K562 (cell line): ENCODE results near the gene SH3RF1. TPM values are rescaled to one million over a fixed set of nuclear protein-coding genes. Genes with fewer than 3 reads are reported as not detected.

Experiments used
- ATAC-seq: fragments of 200-7000 bp; cut with Tn5 transposase; 3 replicates; pipeline ENCODE4 v1.9.1; 2020; ENCODE audit warnings: moderate library complexity
- BruUV-seq: library from RNA; stranded (reverse); fragments of 400-500 nt; replicated peaks from 2 replicates; lab custom pipeline; 2021; lab: Mats Ljungman, UMichigan
- CTCF ChIA-PET: fragments of 300-600 bp; formaldehyde crosslinking; extraction: SDS; loops from one replicate; lab custom pipeline; 2021; ENCODE audit warnings: low intra/inter-chr PET ratio; lab: Yijun Ruan, JAX
- POLR2A ChIA-PET: fragments of 300-600, 350-650 bp; sonication (Branson Sonifier 250); formaldehyde crosslinking; extraction: SDS; loops from one replicate; lab custom pipeline; 2021; ENCODE audit warnings: antibody characterized with exemption, inconsistent platforms; lab: Yijun Ruan, JAX
- DNase-seq, 4 experiments: peaks; one replicate each; pipeline versions ENCODE4 v3.0.0 to v3.0.0-alpha.2; 2011 to 2018; ENCODE audit warnings: low spot score in 3 of 4, mixed read lengths in 3 of 4; ENCODE audit errors: extremely low read depth in 1 of 4
- FAIRE-seq: peaks from 2 replicates; lab custom pipeline; 2011; peaks lifted over from hg19 to GRCh38; lab: Jason Lieb, UNC
- H2AFZ ChIP-seq: 2 replicates; pipeline ENCODE4 v1.6.0; 2011; ENCODE audit warnings: low read depth, low read length, control low read depth, inconsistent platforms
- H3K27ac ChIP-seq: fragments of 200-600 bp; 3 replicates; pipeline ENCODE4 v1.8.0; 2011; ENCODE audit warnings: low read depth, mild to moderate bottlenecking, control low read depth, inconsistent platforms, low read length, moderate library complexity, mixed read lengths; ENCODE audit errors: extremely low read depth
- H3K27me3 ChIP-seq, 2 experiments: fragments of 300-600 bp in 1 of 2; 2 replicates in 1 of 2; 3 replicates in 1 of 2; pipeline versions ENCODE4 v1.6.0 to v1.8.0; 2011; ENCODE audit warnings: inconsistent platforms in 2 of 2, low read length in 2 of 2, mild to moderate bottlenecking in 1 of 2, mixed read lengths in 1 of 2, moderate library complexity in 1 of 2; ENCODE audit not compliant: control insufficient read depth in 2 of 2, insufficient read depth in 2 of 2
- H3K36me3 ChIP-seq: fragments of 300-600 bp; 3 replicates; pipeline ENCODE4 v1.8.0; 2011; ENCODE audit warnings: mild to moderate bottlenecking, low read length, inconsistent platforms; ENCODE audit not compliant: control insufficient read depth, insufficient read depth
- H3K4me1 ChIP-seq, 2 experiments: fragments of 200-600 bp in 1 of 2; replicated peaks in 1 of 2; 2 replicates in 1 of 2; 3 replicates in 1 of 2; pipeline versions ENCODE4 v1.5.1 to v1.8.0; 2011; ENCODE audit warnings: inconsistent platforms in 2 of 2, low read length in 2 of 2, mild to moderate bottlenecking in 1 of 2, mixed read lengths in 1 of 2, moderate library complexity in 1 of 2; ENCODE audit not compliant: control insufficient read depth in 2 of 2, insufficient read depth in 2 of 2
- H3K4me2 ChIP-seq: 2 replicates; pipeline ENCODE4 v1.6.1; 2011; ENCODE audit warnings: low read length, control low read depth, inconsistent platforms, mixed read lengths; ENCODE audit not compliant: insufficient read depth
- H3K4me3 ChIP-seq: fragments of 200-600 bp; sonication (generic), shearing (Covaris generic); 2 replicates; pipeline ENCODE4 v1.5.1; 2016; ENCODE audit warnings: control low read depth, inconsistent platforms
- H3K79me2 ChIP-seq: fragments of 200-600 bp; 3 replicates; pipeline ENCODE4 v1.8.0; 2011; ENCODE audit warnings: low read length, inconsistent platforms; ENCODE audit not compliant: control insufficient read depth, insufficient read depth
- H3K9ac ChIP-seq, 2 experiments: 2 replicates each; pipeline versions ENCODE4 v1.6.0 to v1.6.1; 2011; ENCODE audit warnings: low read depth in 2 of 2, low read length in 2 of 2, control low read depth in 1 of 2, inconsistent platforms in 1 of 2, mild to moderate bottlenecking in 1 of 2, mixed read lengths in 1 of 2; ENCODE audit not compliant: insufficient read depth in 1 of 2
- H3K9me1 ChIP-seq: one replicate; pipeline ENCODE4 v1.6.0; 2011; ENCODE audit warnings: inconsistent platforms, mild to moderate bottlenecking, low read length, moderate library complexity; ENCODE audit not compliant: control insufficient read depth, insufficient read depth
- H3K9me3 ChIP-seq: replicated peaks from 2 replicates; pipeline ENCODE4 v1.5.1; 2011; ENCODE audit warnings: low read depth, low read length, inconsistent platforms; ENCODE audit not compliant: control insufficient read depth, insufficient read depth
- H4K20me1 ChIP-seq: replicated peaks from 2 replicates; pipeline ENCODE4 v1.6.1; 2011; ENCODE audit warnings: low read length, inconsistent platforms, mixed read lengths; ENCODE audit not compliant: control insufficient read depth, insufficient read depth
- BRD4 ChIP-seq: fragments of 200-600 bp; sonication (generic); IDR thresholded peaks from 2 replicates; pipeline ENCODE4 v1.6.1; 2017; ENCODE audit warnings: inconsistent platforms
- CCNT2 ChIP-seq: IDR thresholded peaks from 2 replicates; pipeline ENCODE4 v1.6.1; 2011; ENCODE audit warnings: borderline replicate concordance, low read depth, mild to moderate bottlenecking, moderate library complexity, mixed read lengths, low read length; ENCODE audit not compliant: insufficient read length; ENCODE audit errors: extremely low read depth
- DDX20 ChIP-seq: fragments of 450-650 bp; IDR thresholded peaks from 2 replicates; pipeline ENCODE4 v1.6.1; 2016; ENCODE audit warnings: missing genetic modification characterization, low read depth, mild to moderate bottlenecking, missing compliant biosample characterization, moderate library complexity
- DLX4 ChIP-seq: fragments of 250-450 bp; sonication (Bioruptor Pico); IDR thresholded peaks from 2 replicates; pipeline ENCODE4 v1.6.1; 2021; ENCODE audit warnings: mild to moderate bottlenecking
- E2F3 ChIP-seq: fragments of 250-450 bp; sonication (Bioruptor Pico); IDR thresholded peaks from 2 replicates; pipeline ENCODE4 v1.4.0; 2020; ENCODE audit warnings: mild to moderate bottlenecking
- GMEB1 ChIP-seq: fragments of 250-450 bp; sonication (Bioruptor Pico); IDR thresholded peaks from 2 replicates; pipeline ENCODE4 v1.4.0; 2020; ENCODE audit warnings: mild to moderate bottlenecking
- HINFP ChIP-seq: fragments of 450-650 bp; conservative IDR thresholded peaks from 2 replicates; pipeline ENCODE4 v1.6.1; 2016; ENCODE audit warnings: missing genetic modification characterization, low read depth, mild to moderate bottlenecking, control low read depth, missing compliant biosample characterization
- NCOA2 ChIP-seq, 2 experiments: fragments of 450-650 bp; IDR thresholded peaks; 2 replicates each; pipeline ENCODE4 v1.6.1; 2018; ENCODE audit warnings: mild to moderate bottlenecking in 2 of 2, moderate library complexity in 1 of 2; ENCODE audit not compliant: partially characterized antibody in 2 of 2
- NFE2 ChIP-seq: IDR thresholded peaks from 2 replicates; pipeline ENCODE4 v1.6.1; 2014; ENCODE audit warnings: antibody characterized with exemption, low read depth
- PHB2 ChIP-seq: fragments of 450-650 bp; IDR thresholded peaks from 2 replicates; pipeline ENCODE4 v1.6.1; 2017; ENCODE audit warnings: low read depth
- SREBF2 ChIP-seq: sonication (generic); formaldehyde crosslinking; IDR thresholded peaks from 2 replicates; pipeline ENCODE4 v1.4.0; 2020; ENCODE audit warnings: mild to moderate bottlenecking, missing genetic modification reagents
- ZNF12 ChIP-seq: sonication (generic); formaldehyde crosslinking; IDR thresholded peaks from 2 replicates; pipeline ENCODE4 v1.4.0; 2020; ENCODE audit warnings: mild to moderate bottlenecking, missing genetic modification reagents
- ZNF398 ChIP-seq: fragments of 250-450 bp; sonication (Bioruptor Pico); IDR thresholded peaks from 2 replicates; pipeline ENCODE4 v1.8.0; 2021; ENCODE audit warnings: moderate library complexity, mild to moderate bottlenecking, inconsistent platforms
- WGBS: fragments of 100-300 bp; shearing (Covaris generic); methylation state at CpG from one replicate; pipeline ENCODE4 v1.1.6; 2016; ENCODE audit warnings: low coverage, mixed read lengths; ENCODE audit not compliant: insufficient coverage; ENCODE audit errors: missing lambda C conversion rate; 5-methylcytosine and 5-hydroxymethylcytosine counted together
- in situ Hi-C: fragments of 300-500 bp; cut with MboI; formaldehyde crosslinking; loops from 4 replicates; pipeline ENCODE4 v1.15.0; 2018; ENCODE audit warnings: inconsistent platforms, mixed read lengths
- intact Hi-C: fragments of 100-400 bp; cut with micrococcal nuclease; formaldehyde crosslinking; loops from 2 replicates; pipeline ENCODE4 v1.14.2; 2022
- polyA plus RNA-seq, 8 experiments: library from polyadenylated mRNA; depleted of rRNA in 4 of 8; stranded (reverse) in 5 of 8; unstranded in 3 of 8; fragments of >200 nt; fragmentation: Nextera tagmentation in 2 of 8; fragmentation: Illumina TruSeq in 1 of 8; extraction: Ambion mirVana in 2 of 8; extraction: Trizol in 1 of 8; gene quantifications; 2 replicates each; pipeline versions ENCODE4 v1.2.1 to v1.2.3, GENCODE V29; 2011 to 2014; ENCODE audit warnings: inconsistent platforms in 1 of 8, missing spikeins in 1 of 8
- total RNA-seq, 7 experiments: library from RNA; depleted of rRNA in 6 of 7; stranded (reverse); fragments of >200 nt in 6 of 7; fragmentation: Illumina TruSeq in 2 of 7; extraction: Trizol in 2 of 7; gene quantifications; 2 replicates each; pipeline versions ENCODE4 v1.2.1 to v1.2.3, GENCODE V29; 2011 to 2021; ENCODE audit warnings: low replicate concordance in 1 of 7

The SH3RF1 gene
- total and polyA plus RNA-seq, 9 of the 15 experiments (the other 6 are each of a cell fraction or from before 2014, with no cell fraction given), result 0.04 to 0.16 (median 0.11) TPM; not detected in 6

- TF ChIP-seq ZNF398 (CRISPR knock-in tag) (no peak), CCNT2 (no peak)
These were observed 22.1 kb downstream of the SH3RF1 start (continued) for GRCh38 chr4:169248645-169249044.

GRCh38 chr4:169246957-169247396 lies 23.8 kb downstream of the SH3RF1 start:
- DNase-seq (no peak), FAIRE-seq (no peak), ATAC-seq (no peak)
- H3K4me1 ChIP-seq, result no peaks in the 10 kb centered on the region
- H3K27me3 ChIP-seq, result no peaks in the 10 kb centered on the region
- ChIA-PET POLR2A (interaction anchor here (0.6 to 0.7 kb wide), 2 partner anchors 334 to 1590 kb away, joined by 3 read pairs; no protein-coding TSS in a partner anchor), CTCF (no interaction called here)
- no peak overlapping the region for H3K4me2 ChIP-seq
- no peaks in the 10 kb centered on the region for H3K79me2 ChIP-seq
- H2AFZ ChIP-seq, result no peak overlapping the region
- no peaks in the 10 kb centered on the region for H4K20me1 ChIP-seq
- no peaks in the 10 kb centered on the region for H3K36me3 ChIP-seq
- intact Hi-C loops (no loop called here), in situ Hi-C loops (no loop called here)
- H3K4me3 ChIP-seq, result no peak overlapping the region
- TF ChIP-seq ZNF12 (CRISPR knock-in tag) (no peak), NCOA2 (IDR thresholded peaks at IDR 0.05; ENCODE audit: partially characterized antibody in 2 of 2) (no peak), PHB2 (no peak), DDX20 (tag) (no peak), NFE2 (no peak), SREBF2 (CRISPR knock-in tag) (no peak), BRD4 (no peak), HINFP (tag) (no peak), GMEB1 (CRISPR knock-in tag) (no peak), DLX4 (CRISPR knock-in tag) (no peak), E2F3 (CRISPR knock-in tag) (no peak)
- no TSS peak for BruUV-seq
- 0% methylated on average over 2 of the region's 2 CpGs for WGBS
- H3K27ac ChIP-seq, result no peak overlapping the region
- no peaks in the 10 kb centered on the region for H3K9me3 ChIP-seq
- no peaks in the 10 kb centered on the region for H3K9me1 ChIP-seq
- no peak overlapping the region for H3K9ac ChIP-seq
